Thyroid gland (tissue), 4 donors: Measurements from ENCODE around the gene KCNK4.

Source experiments
- CTCF ChIP-seq, 6 experiments: fragments of 200-600 bp in 3 of 6; fragments of 450-650 bp in 3 of 6; sonication (generic) in 3 of 6; IDR thresholded peaks; one replicate each; pipeline ENCODE4 v1.5.1; 2016 to 2019; ENCODE audit warnings: antibody characterized with exemption in 6 of 6, mild to moderate bottlenecking in 2 of 6, inconsistent platforms in 1 of 6, moderate library complexity in 1 of 6
- POLR2A ChIP-seq, 2 donors: fragments of 450-650 bp; IDR thresholded peaks; one replicate each; pipeline ENCODE4 v1.6.1; 2017; ENCODE audit warnings: antibody characterized with exemption in 2 of 2, mild to moderate bottlenecking in 2 of 2, moderate library complexity in 1 of 2

- TF ChIP-seq CTCF (IDR thresholded peaks at IDR 0.05) (no peak), POLR2A (IDR thresholded peaks at IDR 0.05) (no peak)
These were observed 22.5 kb downstream of the KCNK4 start for GRCh38 chr11:64313491-64314145.
